Retina (tissue), 1 donor: ENCODE results near the gene FICD.
"Not testable (repeated sequence)": the region's sequence is repeated elsewhere in the genome, so short reads cannot be mapped to it uniquely, and the experiment has no call there.

ENCODE experiments used
- DNase-seq: peaks from one replicate; pipeline ENCODE4 v3.0.0-alpha.2; 2016

Gene FICD

GRCh38 chr12:108538616-108539195 lies 23.6 kb downstream of the FICD start:
- DNase-seq, result no peak

- no peak for DNase-seq
Measured at GRCh38 chr12:108542320-108542719, 27.2 kb downstream of the FICD start.

DNA sequence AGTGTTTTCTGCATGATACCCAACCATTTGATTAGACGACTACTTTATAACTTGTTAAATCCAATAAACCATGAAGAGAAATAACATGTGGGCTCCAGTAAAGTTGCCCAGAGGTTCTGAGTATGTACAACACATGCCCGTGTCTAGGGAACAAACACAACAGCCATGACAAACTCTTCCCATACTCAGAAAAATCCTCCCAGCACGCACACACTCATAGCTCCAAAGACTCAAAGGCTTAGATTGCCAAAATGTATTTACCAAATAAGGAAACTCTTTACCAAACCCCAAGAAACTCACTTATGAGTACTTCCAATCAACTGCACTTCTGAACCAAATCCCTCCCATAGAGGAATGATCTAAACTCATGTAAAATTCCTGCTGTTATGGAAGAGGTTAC lies 28.6 kb downstream of the FICD start:
- no peak for DNase-seq

- no peak for DNase-seq
Measured at GRCh38 chr12:108547686-108548085, 32.6 kb downstream of the FICD start.

GRCh38 chr12:108548954-108549521 lies 34.0 kb downstream of the FICD start:
- no peak for DNase-seq

- no peak for DNase-seq
Measured at GRCh38 chr12:108551535-108551934, 36.5 kb downstream of the FICD start.

DNA sequence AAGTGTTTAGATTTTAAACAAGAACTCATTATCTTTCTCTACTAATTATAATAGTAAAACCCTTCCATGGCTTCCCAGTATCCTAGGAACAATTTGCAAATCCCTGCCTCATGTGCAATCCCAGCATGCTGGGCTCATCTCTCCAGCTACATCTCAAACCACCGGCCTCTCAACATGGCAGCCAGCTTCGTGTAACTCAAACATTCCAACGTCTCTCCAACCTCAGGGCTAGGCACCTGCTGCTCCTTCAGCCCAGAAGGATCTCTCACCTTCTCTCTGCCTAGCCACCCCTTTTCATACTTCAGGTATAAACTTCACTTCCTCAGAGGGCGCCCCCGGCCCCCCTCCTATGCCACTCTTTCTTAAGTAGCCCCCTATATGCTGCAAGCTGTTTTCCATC lies 38.7 kb downstream of the FICD start:
- no peak for DNase-seq

GRCh38 chr12:108555383-108555782 lies 40.3 kb downstream of the FICD start:
- not testable (repeated sequence) for DNase-seq

DNA sequence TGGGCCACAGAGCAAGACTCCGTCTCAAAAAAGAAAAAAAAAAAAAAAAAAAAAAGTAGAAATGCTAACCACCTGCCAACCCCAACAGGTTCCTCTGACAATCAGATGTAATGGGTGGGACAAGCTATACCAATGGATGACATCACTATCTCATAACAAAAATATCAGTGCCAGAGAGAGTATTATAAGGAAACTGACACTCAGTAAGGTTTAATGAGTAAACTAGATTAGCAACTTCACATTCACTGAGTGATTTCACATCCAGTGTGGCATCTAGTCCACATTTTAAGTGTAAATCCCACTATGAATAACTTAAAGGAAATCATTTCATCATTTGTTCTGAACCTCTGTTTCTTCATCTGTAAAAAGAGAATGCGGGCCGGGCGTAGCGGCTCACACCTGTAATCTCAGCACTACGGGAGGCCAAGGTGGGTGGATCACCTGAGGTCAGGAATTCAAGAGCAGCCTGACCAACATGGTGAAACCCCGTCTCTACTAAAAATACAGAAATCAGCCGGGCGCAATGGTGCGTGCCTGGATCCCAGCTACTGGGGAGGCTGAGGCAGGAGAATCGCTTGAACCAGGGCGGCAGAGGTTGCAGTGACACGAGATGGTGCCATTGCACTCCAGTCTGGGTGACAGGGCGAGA lies 44.1 kb downstream of the FICD start:
- no peak for DNase-seq

GRCh38 chr12:108559748-108560147 lies 44.7 kb downstream of the FICD start:
- DNase-seq, result no peak

- DNase-seq, result no peak
Measured at GRCh38 chr12:108560321-108560721, 45.2 kb downstream of the FICD start.

DNA sequence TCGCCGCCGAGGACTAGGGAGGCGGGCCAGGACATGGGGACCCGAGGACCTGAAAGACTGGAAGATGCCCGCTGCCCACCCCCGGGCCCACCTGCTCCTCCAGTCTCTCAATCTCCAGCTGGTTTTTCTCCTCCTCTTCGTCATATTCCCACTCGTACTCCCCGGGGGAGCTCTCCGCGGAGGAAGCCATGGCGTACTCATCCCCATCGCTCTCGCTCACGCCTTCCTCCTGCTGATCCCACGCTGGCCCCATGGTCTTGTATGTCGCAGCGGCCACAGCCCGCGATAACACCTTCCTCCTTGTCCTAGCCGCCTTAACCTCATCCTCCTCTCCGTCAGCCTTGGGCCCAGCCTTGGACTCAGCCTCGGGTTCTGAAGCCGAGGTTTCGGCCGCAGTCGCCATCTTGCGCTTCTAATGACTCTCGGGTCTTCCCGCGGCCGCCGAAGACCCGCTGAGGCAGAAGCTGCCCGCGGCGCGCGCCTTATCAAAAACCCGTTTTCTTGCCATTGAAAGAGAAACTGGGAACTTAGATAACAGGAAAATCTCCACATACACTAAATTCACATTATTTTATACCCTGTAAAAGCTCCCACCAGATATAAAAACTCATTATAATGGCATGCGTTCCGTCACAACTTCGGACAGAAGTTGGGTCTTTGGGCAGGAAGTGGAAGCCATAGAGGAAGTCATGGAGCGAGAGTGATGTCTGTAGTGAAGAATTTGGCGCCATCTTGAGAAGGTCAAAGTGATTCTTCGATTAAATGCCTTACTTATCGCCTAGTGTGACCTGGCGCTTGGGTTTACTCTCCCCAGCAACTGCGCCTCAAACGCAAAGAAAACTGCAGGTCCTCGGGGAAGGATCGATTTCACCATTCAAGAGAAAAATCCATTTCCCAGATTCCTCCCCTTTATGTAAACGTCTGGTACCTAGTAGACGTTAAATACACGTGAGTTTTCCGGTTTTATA lies 46.0 kb downstream of the FICD start, which contains the start of gene SART3:
Gene SART3 (minus strand): TSS at position 422 of the 968 bp plus-strand sequence. CDS start 19 bp downstream, at position 403.
- peak; percentile 100 for DNase-seq

GRCh38 chr12:108561852-108562347 lies 46.8 kb downstream of the FICD start:
- DNase-seq, result no peak

DNA sequence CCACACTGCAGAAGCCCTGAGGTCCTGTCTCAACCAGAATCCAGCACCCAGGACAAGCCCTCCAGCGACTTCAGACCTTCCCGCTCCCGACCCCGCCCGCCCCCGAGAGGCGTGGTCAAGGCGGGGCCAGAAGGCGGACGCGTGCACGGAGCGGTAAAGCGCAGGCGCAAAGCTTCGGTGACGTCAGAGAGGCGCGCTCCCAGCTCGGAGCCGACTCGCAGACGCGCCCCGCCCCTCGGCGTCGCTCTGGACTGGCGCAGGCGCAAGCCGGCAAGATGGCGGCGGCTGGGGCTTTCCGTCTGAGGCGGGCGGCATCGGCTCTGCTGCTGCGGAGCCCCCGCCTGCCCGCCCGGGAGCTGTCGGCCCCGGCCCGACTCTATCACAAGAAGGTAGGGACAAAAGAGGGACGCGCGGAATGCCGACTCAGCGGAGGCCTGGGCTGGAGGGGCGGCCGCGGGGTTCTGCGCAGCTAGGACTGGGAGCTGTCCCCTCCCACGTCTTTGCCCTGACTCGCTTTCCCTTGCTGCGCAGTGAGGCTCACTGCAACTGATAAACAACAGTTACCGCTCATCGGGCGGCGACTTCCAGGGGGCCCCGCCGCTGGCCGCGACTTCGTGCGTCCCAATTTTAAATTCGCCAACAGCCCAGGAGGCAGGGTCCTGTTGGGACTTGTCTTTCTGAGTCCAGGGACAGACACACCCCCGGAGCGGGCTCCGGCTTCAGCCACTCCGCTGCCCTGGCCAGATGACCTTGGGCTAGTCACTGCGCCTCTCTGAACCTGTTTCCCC lies 47.5 kb downstream of the FICD start, which contains the start of gene ISCU:
Gene ISCU (plus strand): TSS at position 249 of the 788 bp plus-strand sequence. CDS start 27 bp downstream, at position 276.
- peak; percentile 98 for DNase-seq

DNA sequence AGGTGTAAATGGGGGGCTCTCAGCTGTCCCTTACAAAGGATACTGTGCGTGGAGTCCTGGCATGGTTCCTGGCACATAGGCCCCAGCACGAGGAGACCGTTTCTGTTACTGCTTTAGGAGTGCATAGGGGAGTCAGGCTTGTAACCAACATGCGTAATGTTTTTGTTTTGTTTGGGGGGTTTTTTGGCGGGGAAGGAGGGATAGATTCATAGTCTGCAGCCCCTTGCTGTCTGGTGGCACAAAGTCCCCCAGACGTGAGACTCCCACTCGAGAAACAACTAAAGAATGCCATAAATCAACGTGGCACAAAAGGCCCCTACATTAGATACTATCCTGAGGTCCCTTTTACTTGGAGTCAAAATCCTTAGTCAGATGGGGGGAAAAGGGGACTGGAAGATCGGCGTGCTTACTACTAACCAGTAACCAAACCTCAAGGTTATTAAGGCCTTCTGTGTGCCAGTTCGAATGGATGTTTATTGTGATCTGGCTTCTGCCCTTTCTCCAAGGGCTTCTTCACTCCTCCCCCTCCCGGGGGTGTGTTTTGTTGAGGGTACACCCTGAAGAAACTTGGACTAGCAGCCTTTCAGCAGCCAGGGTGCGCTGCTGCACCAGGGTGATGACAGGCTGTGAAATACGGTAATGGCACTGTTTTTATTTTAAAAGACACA lies 48.2 kb downstream of the FICD start:
- peak; percentile 75 for DNase-seq

DNA sequence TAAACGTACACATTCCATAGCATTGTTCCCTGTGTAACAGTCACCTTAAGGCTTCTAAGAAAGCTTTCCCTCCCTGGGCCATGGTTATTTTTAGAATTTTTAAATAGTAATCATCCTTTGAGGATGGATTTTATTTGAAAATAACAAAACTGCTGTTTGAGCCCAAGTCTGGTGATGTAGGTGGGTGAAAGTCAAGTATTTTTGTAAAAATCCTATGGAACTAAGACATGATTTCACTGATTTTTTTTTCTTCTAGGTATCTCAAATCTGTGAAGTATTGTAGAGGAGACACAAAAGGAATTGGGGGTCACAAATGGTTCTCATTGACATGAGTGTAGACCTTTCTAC lies 48.7 kb downstream of the FICD start:
- no peak for DNase-seq

- no peak for DNase-seq
Measured at GRCh38 chr12:108564724-108565123, 49.6 kb downstream of the FICD start.

GRCh38 chr12:108565146-108565545 lies 50.1 kb downstream of the FICD start:
- DNase-seq, result no peak

DNA sequence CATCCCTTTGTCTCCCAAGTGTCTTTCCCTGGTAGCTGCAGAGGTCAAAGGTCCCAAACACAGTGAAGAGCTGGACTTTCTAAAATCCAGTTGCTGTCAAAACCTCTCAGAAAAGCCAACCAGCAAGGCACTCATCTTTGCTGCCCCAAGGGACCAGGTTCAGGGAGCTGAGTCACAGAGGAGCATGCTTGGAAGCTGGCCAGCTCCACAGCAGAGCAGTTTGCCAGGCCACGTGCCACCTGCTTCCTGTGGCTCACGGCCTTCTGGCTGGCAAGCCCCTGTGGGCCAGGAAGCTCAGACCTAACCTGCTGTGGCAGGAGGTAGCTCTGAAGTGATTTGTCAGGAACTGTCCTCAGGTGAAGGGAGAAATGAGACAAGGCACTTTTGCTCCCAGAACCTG lies 50.9 kb downstream of the FICD start:
- no peak for DNase-seq

GRCh38 chr12:108566452-108566851 lies 51.4 kb downstream of the FICD start:
- DNase-seq, result no peak
